ENCODE data around the gene LRRC27.

GRCh38 chr10:132388891-132389432 lies 57.0 kb downstream of the LRRC27 start:
- TF ChIP-seq CTCF (IDR thresholded peaks at IDR 0.05) (no peak), POLR2A (IDR thresholded peaks at IDR 0.05) (no peak)
